HepG2 (cell line): ENCODE measurements around the gene PDGFB.

Experiments
- CBX1 ChIP-seq: IDR thresholded peaks from one replicate; pipeline ENCODE4 v1.6.1; 2016; ENCODE audit warnings: antibody characterized with exemption, low read depth
- HES4 ChIP-seq: sonication (generic); formaldehyde crosslinking; IDR thresholded peaks from 2 replicates; pipeline ENCODE4 v1.9.0; 2021; ENCODE audit warnings: mild to moderate bottlenecking, missing genetic modification reagents, borderline replicate concordance
- MAZ ChIP-seq, 2 experiments: sonication (generic) in 1 of 2; formaldehyde crosslinking in 1 of 2; IDR thresholded peaks; 2 replicates each; pipeline versions ENCODE4 v1.5.0 to v1.6.1; 2012 to 2020; ENCODE audit warnings: low read depth in 2 of 2, mild to moderate bottlenecking in 2 of 2, borderline replicate concordance in 1 of 2, improper control_type of control experiment in 1 of 2, low read length in 1 of 2, missing genetic modification reagents in 1 of 2, moderate library complexity in 1 of 2
- RNF2 ChIP-seq: fragments of 450-650 bp; conservative IDR thresholded peaks from 2 replicates; pipeline ENCODE4 v1.6.1; 2016; ENCODE audit warnings: low read depth
- SOX5 ChIP-seq: IDR thresholded peaks from 2 replicates; pipeline ENCODE4 v1.6.1; 2016; ENCODE audit warnings: borderline replicate concordance
- TAF1 ChIP-seq: sonication (generic); formaldehyde crosslinking; IDR thresholded peaks from 2 replicates; pipeline ENCODE4 v1.4.0; 2020; ENCODE audit warnings: missing genetic modification reagents
- ZBTB21 ChIP-seq: sonication (generic); formaldehyde crosslinking; IDR thresholded peaks from 2 replicates; pipeline ENCODE4 v1.4.0; 2020; ENCODE audit warnings: missing genetic modification reagents
- TF ChIP-seq, protein P1 (sequence below): sonication (generic); formaldehyde crosslinking; IDR thresholded peaks from 2 replicates; pipeline ENCODE4 v1.5.1; 2020; ENCODE audit warnings: mild to moderate bottlenecking, missing genetic modification reagents, moderate library complexity
- TF ChIP-seq, protein P2 (sequence below): sonication (generic); formaldehyde crosslinking; IDR thresholded peaks from 2 replicates; pipeline ENCODE4 v1.5.0; 2020; ENCODE audit warnings: missing genetic modification reagents

DNA sequence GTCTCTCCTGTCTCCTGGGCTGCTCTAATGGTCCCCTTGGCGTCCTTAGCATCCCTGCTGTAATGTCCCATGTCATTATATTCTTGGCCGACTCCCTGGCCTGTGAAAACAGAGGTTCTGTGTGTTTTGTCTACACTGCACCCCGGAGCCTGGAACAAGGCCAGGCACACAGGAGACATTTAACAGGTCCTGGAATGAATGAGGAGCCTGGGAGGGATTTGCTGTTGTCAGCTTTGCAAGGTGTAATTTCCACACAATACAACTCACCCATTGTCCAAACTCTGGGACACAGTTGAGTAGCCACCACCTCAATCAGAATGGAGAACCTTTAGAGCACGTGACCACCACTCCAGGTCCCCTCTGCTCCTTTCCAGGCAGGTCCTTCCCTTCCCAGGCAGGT, 14.9 kb upstream of the PDGFB start:
- TF ChIP-seq SOX5 (CRISPR knock-in tag) (no peak), MAZ (IDR thresholded peaks at IDR 0.05; ENCODE audit: borderline replicate concordance, low read depth, low read length) (no peak), MAZ (CRISPR knock-in tag; IDR thresholded peaks at IDR 0.05; ENCODE audit: low read depth) (no peak), RNF2 (no peak), CBX1 (no peak), HES4 (no peak), ZBTB21 (CRISPR knock-in tag) (no peak), TAF1 (CRISPR knock-in tag) (no peak)
- TF ChIP-seq, protein P1, sequence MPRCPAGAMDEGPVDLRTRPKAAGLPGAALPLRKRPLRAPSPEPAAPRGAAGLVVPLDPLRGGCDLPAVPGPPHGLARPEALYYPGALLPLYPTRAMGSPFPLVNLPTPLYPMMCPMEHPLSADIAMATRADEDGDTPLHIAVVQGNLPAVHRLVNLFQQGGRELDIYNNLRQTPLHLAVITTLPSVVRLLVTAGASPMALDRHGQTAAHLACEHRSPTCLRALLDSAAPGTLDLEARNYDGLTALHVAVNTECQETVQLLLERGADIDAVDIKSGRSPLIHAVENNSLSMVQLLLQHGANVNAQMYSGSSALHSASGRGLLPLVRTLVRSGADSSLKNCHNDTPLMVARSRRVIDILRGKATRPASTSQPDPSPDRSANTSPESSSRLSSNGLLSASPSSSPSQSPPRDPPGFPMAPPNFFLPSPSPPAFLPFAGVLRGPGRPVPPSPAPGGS (CRISPR knock-in tag), result no peak
- TF ChIP-seq, protein P2, sequence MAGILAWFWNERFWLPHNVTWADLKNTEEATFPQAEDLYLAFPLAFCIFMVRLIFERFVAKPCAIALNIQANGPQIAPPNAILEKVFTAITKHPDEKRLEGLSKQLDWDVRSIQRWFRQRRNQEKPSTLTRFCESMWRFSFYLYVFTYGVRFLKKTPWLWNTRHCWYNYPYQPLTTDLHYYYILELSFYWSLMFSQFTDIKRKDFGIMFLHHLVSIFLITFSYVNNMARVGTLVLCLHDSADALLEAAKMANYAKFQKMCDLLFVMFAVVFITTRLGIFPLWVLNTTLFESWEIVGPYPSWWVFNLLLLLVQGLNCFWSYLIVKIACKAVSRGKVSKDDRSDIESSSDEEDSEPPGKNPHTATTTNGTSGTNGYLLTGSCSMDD, result no peak
